OCI-LY7 (cell line): ENCODE results near the gene TK2.

Experiments used
- EZH2phosphoT487 ChIP-seq: fragments of 200-600 bp; sonication (generic); IDR thresholded peaks from 2 replicates; pipeline ENCODE4 v1.6.1; 2018; ENCODE audit warnings: low read depth, borderline replicate concordance, mild to moderate bottlenecking, mixed run types, antibody characterized with exemption, low read length, moderate library complexity, mixed read lengths
- TF ChIP-seq, protein P1 (sequence below): fragments of 200-600 bp; sonication (generic); conservative IDR thresholded peaks from 2 replicates; pipeline ENCODE4 v1.5.1; 2014; ENCODE audit warnings: mild to moderate bottlenecking, antibody characterized with exemption, low read length, moderate library complexity, mixed read lengths

GRCh38 chr16:66521252-66521713, 28.6 kb downstream of the TK2 start:
- TF ChIP-seq, protein P1, sequence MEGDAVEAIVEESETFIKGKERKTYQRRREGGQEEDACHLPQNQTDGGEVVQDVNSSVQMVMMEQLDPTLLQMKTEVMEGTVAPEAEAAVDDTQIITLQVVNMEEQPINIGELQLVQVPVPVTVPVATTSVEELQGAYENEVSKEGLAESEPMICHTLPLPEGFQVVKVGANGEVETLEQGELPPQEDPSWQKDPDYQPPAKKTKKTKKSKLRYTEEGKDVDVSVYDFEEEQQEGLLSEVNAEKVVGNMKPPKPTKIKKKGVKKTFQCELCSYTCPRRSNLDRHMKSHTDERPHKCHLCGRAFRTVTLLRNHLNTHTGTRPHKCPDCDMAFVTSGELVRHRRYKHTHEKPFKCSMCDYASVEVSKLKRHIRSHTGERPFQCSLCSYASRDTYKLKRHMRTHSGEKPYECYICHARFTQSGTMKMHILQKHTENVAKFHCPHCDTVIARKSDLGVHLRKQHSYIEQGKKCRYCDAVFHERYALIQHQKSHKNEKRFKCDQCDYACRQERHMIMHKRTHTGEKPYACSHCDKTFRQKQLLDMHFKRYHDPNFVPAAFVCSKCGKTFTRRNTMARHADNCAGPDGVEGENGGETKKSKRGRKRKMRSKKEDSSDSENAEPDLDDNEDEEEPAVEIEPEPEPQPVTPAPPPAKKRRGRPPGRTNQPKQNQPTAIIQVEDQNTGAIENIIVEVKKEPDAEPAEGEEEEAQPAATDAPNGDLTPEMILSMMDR: no peak
- TF ChIP-seq EZH2phosphoT487: no peak
